GM12873 (cell line): ENCODE measurements around the gene ANKHD1.

Experiments
- TF ChIP-seq, protein P1 (sequence below): IDR thresholded peaks from 2 replicates; pipeline ENCODE4 v1.5.1; 2012; ENCODE audit warnings: low read depth, mild to moderate bottlenecking, moderate library complexity, low read length, control low read depth; ENCODE audit not compliant: insufficient read depth; ENCODE audit errors: missing control alignments

Gene ANKHD1

DNA sequence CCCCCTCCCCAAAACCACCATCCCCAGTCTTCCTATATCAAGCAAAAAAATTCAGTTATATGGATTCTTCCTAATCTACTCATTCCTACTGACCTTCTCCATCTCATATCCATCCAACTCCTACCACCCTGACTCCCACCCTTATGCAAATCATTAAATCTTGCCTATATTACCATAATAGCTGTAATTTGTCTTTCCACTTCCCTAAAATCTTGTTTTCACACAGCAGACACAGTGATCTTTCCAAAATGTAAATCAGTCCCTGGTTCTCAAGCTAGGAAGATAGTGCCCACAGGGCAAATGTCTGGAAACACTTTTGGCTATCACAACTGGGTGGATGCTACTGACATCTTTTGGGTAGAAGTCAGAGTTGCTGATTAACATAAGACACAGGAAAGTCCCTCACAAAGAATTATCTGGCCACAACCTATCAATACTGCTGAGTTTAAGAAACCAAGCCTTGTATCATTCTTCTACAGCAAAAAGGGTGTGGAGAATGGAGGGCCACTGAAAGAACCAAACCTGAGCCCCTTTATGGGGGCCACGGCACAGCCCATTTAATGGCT is 154.2 kb downstream of the ANKHD1 start:
- TF ChIP-seq, protein P1, sequence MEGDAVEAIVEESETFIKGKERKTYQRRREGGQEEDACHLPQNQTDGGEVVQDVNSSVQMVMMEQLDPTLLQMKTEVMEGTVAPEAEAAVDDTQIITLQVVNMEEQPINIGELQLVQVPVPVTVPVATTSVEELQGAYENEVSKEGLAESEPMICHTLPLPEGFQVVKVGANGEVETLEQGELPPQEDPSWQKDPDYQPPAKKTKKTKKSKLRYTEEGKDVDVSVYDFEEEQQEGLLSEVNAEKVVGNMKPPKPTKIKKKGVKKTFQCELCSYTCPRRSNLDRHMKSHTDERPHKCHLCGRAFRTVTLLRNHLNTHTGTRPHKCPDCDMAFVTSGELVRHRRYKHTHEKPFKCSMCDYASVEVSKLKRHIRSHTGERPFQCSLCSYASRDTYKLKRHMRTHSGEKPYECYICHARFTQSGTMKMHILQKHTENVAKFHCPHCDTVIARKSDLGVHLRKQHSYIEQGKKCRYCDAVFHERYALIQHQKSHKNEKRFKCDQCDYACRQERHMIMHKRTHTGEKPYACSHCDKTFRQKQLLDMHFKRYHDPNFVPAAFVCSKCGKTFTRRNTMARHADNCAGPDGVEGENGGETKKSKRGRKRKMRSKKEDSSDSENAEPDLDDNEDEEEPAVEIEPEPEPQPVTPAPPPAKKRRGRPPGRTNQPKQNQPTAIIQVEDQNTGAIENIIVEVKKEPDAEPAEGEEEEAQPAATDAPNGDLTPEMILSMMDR: no peak

DNA sequence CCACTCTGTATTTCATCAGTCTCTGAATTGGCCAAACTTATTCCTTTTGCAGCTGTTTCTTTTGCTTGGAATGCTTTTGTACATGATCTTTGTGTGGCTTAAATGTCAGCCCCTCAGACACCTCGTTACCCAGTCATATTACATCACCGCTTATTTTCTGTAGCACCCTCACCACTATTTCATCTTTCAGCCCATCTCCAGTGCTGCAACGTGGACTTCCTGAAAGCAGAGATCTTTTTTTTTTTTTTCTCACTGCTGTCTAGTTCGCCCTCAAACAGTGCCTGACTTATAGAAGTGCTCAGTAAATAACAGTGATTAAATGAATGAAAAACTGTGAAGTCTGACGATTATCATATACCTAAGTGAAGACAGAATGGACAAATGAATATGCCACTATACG is 154.8 kb downstream of the ANKHD1 start:
- TF ChIP-seq, protein P1: no peak

DNA sequence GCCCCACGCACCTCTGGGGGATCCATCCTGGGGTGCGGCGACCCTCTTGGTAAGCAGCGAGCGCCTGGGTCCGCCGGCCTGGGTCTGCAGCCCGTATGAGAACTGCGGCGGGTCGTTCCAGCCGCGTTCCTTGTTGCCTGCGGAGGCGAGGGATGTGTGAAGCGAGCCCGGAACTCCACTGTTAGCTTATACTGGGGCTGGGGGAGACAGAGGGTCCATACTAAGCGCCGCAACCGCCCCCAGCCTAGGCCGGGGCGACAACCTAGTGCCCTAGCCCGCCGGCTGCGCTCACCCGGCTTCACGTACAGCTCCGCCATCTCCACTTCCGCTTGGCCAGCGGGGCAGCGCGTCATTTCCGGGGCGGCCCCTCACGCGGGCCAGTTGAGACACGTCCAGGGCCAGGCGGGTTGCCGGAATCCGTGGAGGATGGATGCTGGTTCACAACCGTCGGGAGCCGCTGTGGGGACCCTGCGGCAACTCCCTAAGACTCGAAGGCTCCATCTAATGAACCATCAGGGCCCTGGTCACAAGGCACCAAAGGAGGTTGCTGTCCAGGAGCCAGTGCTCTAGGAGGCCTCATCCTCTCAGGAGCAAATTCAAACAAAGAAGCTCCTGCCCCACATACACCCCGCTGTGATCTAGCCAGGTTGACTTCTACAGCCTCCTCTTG is 155.6 kb downstream of the ANKHD1 start, which contains the start of gene SRA1:
TSS of gene SRA1 (minus strand) at position 338 of the 670 bp plus-strand sequence. CDS start at position 317, 21 bp downstream.
- TF ChIP-seq, protein P1: no peak

DNA sequence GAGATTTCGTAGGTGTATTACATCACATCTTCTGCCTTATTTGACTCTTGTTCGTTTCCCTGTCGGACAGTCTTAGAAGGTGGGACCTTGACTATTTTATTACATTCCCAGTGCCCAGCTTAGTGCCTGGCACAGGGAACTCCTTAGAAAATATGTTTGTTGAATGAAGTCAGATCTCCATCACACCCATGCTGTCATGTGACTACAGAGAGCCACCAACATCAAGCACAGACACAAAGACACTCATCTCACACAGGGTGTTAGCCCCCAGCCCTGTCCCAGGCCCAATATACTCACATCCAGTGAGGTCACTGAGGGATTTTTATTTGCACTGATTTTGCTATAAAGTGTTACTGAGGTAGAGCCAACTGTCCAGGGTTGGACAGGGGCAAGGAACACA is 156.3 kb downstream of the ANKHD1 start:
- TF ChIP-seq, protein P1: no peak

DNA sequence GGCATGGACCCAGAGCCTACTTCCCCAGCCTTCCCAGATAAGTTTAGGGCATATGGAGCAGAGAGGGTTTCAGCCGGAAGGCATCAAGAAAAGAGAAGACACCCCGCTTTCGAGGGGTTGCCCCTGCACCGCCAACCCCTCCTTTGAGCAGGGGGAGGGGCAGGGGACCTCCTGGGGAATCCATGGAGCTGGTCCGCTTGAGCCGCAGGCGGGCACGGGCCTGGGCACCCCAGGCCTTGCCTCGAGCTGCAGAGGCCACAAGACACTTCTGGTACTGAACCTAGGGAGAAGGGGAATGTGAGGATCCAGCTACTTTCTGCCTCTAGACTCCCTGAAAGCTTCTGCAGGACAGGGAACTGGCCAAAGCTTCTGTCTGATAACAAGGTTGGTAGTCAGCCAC is 156.9 kb downstream of the ANKHD1 start:
- TF ChIP-seq, protein P1: no peak

DNA sequence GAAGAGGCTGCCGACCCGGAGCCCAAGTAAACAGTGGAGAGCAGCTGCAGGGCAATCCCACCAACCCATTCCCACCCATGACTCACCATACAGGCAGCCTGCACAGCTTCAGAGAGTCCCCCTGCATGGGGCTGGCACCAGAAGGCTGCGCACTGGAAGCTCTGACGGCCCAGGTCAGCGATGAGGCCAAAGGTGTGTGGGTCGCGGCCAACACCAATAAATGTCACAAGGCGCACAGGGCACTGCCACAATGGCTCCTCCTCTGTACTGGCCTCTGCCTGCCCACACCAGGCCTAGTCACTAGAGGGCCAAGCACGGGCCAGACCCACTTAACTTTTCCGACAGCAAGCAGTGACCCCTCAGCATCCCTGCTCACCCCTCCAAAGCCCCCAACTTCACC is 158.6 kb downstream of the ANKHD1 start:
- TF ChIP-seq, protein P1: no peak

DNA sequence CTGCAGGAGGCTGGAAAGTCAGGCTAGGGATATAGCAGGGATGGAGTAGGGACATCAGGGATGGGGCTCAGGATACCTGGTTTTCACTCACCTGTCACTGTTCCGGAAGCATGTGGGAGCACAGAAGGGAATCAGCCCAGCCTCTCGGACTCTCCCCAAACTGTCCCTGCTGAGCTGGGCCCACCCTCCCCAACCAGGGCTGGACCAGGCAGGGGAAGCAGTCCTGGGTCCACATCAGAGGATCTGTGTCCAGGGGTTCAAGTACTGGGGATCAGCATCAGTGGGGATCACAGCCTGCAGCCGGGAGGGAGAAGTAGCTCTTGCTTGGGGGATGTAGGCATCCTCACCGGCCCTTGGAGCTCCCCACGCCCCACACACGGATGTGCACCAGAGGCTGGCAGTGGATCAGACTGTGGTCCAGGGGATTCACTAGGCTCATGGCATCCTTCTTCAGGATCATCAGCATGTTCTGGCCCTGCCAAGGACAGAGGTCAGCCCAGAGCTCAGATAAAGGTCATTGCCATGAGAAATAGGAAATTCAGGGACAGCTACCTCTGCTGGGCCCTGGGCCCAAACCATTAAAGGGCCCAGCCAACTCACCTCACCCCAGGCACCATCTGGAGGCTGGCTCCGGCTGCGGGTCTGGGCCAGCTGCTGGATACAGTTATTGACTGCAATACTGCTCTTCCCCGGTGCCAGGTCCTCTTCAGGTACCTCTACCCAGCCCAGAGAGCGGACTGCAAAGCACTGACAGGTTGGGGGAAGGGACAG is 160.3 kb downstream of the ANKHD1 start:
- TF ChIP-seq, protein P1: no peak
